ENCODE measurements around the gene CREB3L2. TPM values are rescaled to one million over a fixed set of nuclear protein-coding genes. Genes with fewer than 3 reads are reported as not detected.

CREB3L2 gene
- total and polyA plus RNA-seq, 7 donors: 2.2 to 14.7 (median 6.7) TPM

GRCh38 chr7:137838706-137839315 lies 163.1 kb downstream of the CREB3L2 start:
- H3K27ac ChIP-seq: no peak overlapping the region

GRCh38 chr7:137836541-137836940 lies 165.3 kb downstream of the CREB3L2 start:
- TF ChIP-seq, protein P1, sequence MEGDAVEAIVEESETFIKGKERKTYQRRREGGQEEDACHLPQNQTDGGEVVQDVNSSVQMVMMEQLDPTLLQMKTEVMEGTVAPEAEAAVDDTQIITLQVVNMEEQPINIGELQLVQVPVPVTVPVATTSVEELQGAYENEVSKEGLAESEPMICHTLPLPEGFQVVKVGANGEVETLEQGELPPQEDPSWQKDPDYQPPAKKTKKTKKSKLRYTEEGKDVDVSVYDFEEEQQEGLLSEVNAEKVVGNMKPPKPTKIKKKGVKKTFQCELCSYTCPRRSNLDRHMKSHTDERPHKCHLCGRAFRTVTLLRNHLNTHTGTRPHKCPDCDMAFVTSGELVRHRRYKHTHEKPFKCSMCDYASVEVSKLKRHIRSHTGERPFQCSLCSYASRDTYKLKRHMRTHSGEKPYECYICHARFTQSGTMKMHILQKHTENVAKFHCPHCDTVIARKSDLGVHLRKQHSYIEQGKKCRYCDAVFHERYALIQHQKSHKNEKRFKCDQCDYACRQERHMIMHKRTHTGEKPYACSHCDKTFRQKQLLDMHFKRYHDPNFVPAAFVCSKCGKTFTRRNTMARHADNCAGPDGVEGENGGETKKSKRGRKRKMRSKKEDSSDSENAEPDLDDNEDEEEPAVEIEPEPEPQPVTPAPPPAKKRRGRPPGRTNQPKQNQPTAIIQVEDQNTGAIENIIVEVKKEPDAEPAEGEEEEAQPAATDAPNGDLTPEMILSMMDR (IDR thresholded peaks at IDR 0.05): no peak

More at GRCh38 chr7:137838706-137839315, 163.1 kb downstream of the CREB3L2 start:
- intact Hi-C loops (cut with DNase I): no loop called here
- Histone ChIP-seq H3K4me3 (no peak overlapping the region), H3K9me3 (no peaks in the 10 kb centered on the region), H3K27me3 (ENCODE audit: insufficient read depth in 3 of 3, low read length in 2 of 3) (peaks cover 0 to 5% (median 2%) of the 10 kb centered on the region in 3 donors), H3K36me3 (ENCODE audit: insufficient read depth in 1 of 2, low read depth in 1 of 2) (no peaks in the 10 kb centered on the region), H3K4me1 (no peaks in the 10 kb centered on the region)
- WGBS, 3 donors: 70 to 81% (median 79%) methylated on average over 7 of the region's 7 CpGs
- DNase-seq: no peak
- no peak for ATAC-seq
- TF ChIP-seq, protein P1 (IDR thresholded peaks at IDR 0.05): no peak

DNA sequence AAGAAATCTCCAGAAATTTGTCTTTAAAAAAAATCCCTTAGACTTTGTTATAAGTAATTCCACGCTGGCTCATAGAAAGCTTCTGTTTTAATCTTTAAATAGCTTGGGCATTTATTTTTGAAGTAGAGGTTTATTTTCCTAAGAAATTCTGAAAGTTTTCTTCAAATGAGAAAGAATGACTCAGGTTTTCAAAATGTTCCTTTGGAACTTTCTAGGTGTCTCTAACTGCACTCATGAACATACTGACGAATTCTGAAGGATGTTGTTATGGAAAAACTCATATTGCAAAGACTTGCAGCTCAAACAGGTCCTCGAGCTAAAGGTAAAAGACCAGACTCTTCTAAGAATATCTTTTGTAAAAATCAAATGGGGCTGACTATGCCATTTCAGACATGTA lies 165.8 kb downstream of the CREB3L2 start:
- H3K4me3 ChIP-seq: no peak overlapping the region
- no peaks in the 10 kb centered on the region for H3K9me3 ChIP-seq
- H3K27me3 ChIP-seq (ENCODE audit: insufficient read depth in 3 of 3, low read length in 2 of 3): peaks cover 0 to 4% (median 0%) of the 10 kb centered on the region in 3 donors
- TF ChIP-seq, protein P1 (IDR thresholded peaks at IDR 0.05): no peak
- no peak for DNase-seq
- no peaks in the 10 kb centered on the region for H3K4me1 ChIP-seq
- H3K36me3 ChIP-seq (ENCODE audit: insufficient read depth in 1 of 2, low read depth in 1 of 2): no peaks in the 10 kb centered on the region
- no peak overlapping the region for H3K27ac ChIP-seq
- intact Hi-C loops (cut with DNase I): no loop called here
- WGBS, 3 donors: 88 to 90% (median 89%) methylated on average over 3 of the region's 3 CpGs
- no peak for ATAC-seq

More at GRCh38 chr7:137836541-137836940, 165.3 kb downstream of the CREB3L2 start:
- WGBS, 3 donors: 33 to 88% (median 84%) methylated on average over 1 of the region's 1 CpG
- H3K4me1 ChIP-seq: no peaks in the 10 kb centered on the region
- H3K9me3 ChIP-seq: no peaks in the 10 kb centered on the region
- no peak overlapping the region for H3K27ac ChIP-seq
- ATAC-seq (no peak), DNase-seq (no peak)
- no peaks in the 10 kb centered on the region for H3K36me3 ChIP-seq (ENCODE audit: insufficient read depth in 1 of 2, low read depth in 1 of 2)
- H3K27me3 ChIP-seq (ENCODE audit: insufficient read depth in 3 of 3, low read length in 2 of 3): peaks cover 0 to 4% (median 0%) of the 10 kb centered on the region in 3 donors
- intact Hi-C loops (cut with DNase I): no loop called here
- H3K4me3 ChIP-seq: no peak overlapping the region

GRCh38 chr7:137835486-137836112 lies 166.3 kb downstream of the CREB3L2 start:
- WGBS, 3 donors: 68 to 73% (median 72%) methylated on average over 3 of the region's 3 CpGs
- Histone ChIP-seq H3K27ac (no peak overlapping the region), H3K4me3 (no peak overlapping the region), H3K4me1 (no peaks in the 10 kb centered on the region), H3K36me3 (ENCODE audit: insufficient read depth in 1 of 2, low read depth in 1 of 2) (no peaks in the 10 kb centered on the region), H3K9me3 (no peaks in the 10 kb centered on the region), H3K27me3 (ENCODE audit: insufficient read depth in 3 of 3, low read length in 2 of 3) (peaks cover 0 to 4% (median 0%) of the 10 kb centered on the region in 3 donors)
- ATAC-seq (no peak), DNase-seq (no peak)
- TF ChIP-seq, protein P1 (IDR thresholded peaks at IDR 0.05): no peak
- intact Hi-C loops (cut with DNase I): no loop called here

Data from psoas muscle (tissue), 8 donors.